Right atrium auricular region (tissue), 2 donors: ENCODE results near the gene RAE1. TPM values are rescaled to one million over a fixed set of nuclear protein-coding genes. Genes with fewer than 3 reads are reported as not detected.

Experiments
- DNase-seq: peaks from one replicate; pipeline ENCODE4 v3.0.0-alpha.2; 2019; ENCODE audit warnings: low spot score
- H3K27ac ChIP-seq, 2 donors: fragments of 200-600 bp; sonication (generic); 1 replicate in 1 of 2; 2 replicates in 1 of 2; pipeline ENCODE4 v1.5.1; 2016 to 2019
- H3K27me3 ChIP-seq, 2 donors: fragments of 200-600 bp; sonication (generic); one replicate each; pipeline versions ENCODE4 v1.5.1 to v1.6.0; 2017 to 2019
- H3K36me3 ChIP-seq: fragments of 200-600 bp; sonication (generic); one replicate; pipeline ENCODE4 v1.5.1; 2016
- H3K4me1 ChIP-seq, 2 donors: fragments of 200-600 bp; sonication (generic); one replicate each; pipeline versions ENCODE4 v1.5.1 to v1.6.0; 2017 to 2019
- H3K4me3 ChIP-seq, 2 donors: fragments of 200-600 bp; sonication (generic); 1 replicate in 1 of 2; 2 replicates in 1 of 2; pipeline ENCODE4 v1.5.1; 2017 to 2019; ENCODE audit warnings: mild to moderate bottlenecking in 1 of 2, moderate library complexity in 1 of 2
- H3K9me3 ChIP-seq, 2 donors: fragments of 200-600 bp; sonication (generic); one replicate each; pipeline ENCODE4 v1.5.1; 2019
- total RNA-seq, 2 donors: library from RNA; depleted of rRNA; stranded (reverse); fragments of >200 nt; gene quantifications; one replicate each; pipeline ENCODE4 v1.1.0, GENCODE V29; 2016
- TF ChIP-seq, protein P1 (sequence below), 2 donors: fragments of 200-600 bp; sonication (generic); IDR thresholded peaks; one replicate each; pipeline ENCODE4 v1.5.1; 2019; ENCODE audit warnings: antibody characterized with exemption in 2 of 2

RAE1 gene
- total RNA-seq, 2 donors from 2014 or later: 11.6 to 11.8 TPM

DNA sequence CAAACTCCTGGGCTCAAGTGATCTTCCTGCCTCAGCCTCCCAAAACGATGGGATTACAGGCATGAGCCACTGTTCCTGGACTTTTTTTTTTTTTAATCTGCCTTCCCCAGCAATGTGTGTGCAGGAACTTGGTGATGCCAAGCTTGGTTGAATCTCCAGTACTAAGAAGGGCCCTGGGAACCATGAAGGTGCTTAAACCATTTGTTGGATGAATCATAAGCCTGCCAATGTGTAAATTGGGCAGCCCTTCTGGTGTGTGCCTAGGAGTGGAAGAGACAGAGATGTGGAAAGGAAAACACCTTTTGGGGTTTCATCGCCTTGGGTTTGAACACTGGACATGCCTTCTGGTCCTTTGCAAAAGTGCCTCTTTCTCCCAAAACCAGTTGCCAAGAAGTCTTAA, 28.6 kb upstream of the RAE1 start:
- no peak for DNase-seq
- Histone ChIP-seq H3K4me3 (no peak overlapping the region), H3K36me3 (no peaks in the 10 kb centered on the region), H3K27me3 (no peaks in the 10 kb centered on the region), H3K27ac (no peak overlapping the region), H3K4me1 (no peaks in the 10 kb centered on the region), H3K9me3 (no peaks in the 10 kb centered on the region)
- TF ChIP-seq, protein P1, sequence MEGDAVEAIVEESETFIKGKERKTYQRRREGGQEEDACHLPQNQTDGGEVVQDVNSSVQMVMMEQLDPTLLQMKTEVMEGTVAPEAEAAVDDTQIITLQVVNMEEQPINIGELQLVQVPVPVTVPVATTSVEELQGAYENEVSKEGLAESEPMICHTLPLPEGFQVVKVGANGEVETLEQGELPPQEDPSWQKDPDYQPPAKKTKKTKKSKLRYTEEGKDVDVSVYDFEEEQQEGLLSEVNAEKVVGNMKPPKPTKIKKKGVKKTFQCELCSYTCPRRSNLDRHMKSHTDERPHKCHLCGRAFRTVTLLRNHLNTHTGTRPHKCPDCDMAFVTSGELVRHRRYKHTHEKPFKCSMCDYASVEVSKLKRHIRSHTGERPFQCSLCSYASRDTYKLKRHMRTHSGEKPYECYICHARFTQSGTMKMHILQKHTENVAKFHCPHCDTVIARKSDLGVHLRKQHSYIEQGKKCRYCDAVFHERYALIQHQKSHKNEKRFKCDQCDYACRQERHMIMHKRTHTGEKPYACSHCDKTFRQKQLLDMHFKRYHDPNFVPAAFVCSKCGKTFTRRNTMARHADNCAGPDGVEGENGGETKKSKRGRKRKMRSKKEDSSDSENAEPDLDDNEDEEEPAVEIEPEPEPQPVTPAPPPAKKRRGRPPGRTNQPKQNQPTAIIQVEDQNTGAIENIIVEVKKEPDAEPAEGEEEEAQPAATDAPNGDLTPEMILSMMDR (IDR thresholded peaks at IDR 0.05): no peak

DNA sequence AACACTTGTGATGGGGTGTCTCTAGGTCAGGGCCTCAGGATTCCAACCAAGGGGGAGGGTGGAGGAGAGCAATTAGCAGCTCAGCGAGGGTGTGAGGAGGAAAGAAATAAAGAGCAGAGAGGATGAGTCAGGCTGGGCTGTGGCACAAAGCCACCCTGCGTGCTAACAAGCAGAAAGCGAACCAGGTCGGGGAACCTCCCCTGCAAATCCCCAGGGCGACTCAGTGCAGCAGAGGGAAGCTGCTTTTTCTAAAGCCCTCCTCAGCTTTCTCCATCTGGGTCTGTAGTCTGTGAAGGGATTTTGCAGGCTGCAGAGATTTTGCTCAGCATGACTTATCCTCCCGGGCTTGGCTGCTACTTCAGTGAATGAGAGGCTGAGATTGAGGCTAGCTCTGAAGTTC, 28.0 kb upstream of the RAE1 start:
- Histone ChIP-seq H3K4me1 (no peaks in the 10 kb centered on the region), H3K27ac (no peak overlapping the region)
- TF ChIP-seq, protein P1 (IDR thresholded peaks at IDR 0.05): no peak

DNA sequence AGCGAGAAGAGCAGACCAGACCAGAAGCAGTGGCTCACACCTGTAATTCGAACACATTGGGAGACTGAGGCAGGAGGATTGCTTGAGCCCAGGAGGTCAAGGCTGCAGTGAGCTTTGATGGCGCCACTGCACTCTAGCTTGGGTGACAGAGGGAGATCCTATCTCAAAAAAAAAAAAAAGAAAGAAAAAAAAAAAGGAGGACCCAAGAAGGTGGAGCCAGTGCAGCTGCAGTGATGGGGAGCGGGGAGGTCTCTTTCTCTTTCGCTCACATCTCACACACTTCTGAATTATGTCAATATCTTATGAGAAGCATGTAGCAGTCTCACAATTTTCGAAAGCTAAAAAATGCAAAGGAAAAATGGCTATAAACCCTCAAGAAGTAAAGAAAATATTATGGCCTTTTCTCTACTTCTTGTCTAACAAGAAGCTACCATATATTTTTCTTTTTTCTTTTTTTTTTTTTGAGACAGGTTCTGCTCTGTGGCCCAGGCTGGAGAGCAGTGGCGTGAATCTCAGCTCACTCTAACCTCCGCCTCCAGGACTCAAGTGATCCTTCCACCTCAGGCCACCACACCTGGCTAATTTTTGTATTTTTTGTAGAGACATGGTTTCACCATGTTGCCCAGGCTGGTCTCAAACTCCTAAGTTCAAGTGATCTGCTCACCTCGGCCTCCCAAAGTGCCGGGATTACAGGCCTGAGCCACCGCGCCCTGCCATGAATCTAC, 25.3 kb upstream of the RAE1 start:
- no peak overlapping the region for H3K4me3 ChIP-seq
- no peaks in the 10 kb centered on the region for H3K36me3 ChIP-seq
- H3K27me3 ChIP-seq: no peaks in the 10 kb centered on the region
- TF ChIP-seq, protein P1 (IDR thresholded peaks at IDR 0.05): no peak
- no peaks in the 10 kb centered on the region for H3K4me1 ChIP-seq
- no peak overlapping the region for H3K27ac ChIP-seq
- H3K9me3 ChIP-seq: no peaks in the 10 kb centered on the region
- peak; percentile 16 for DNase-seq

More for the DNA sequence above, 28.0 kb upstream of the RAE1 start:
- Histone ChIP-seq H3K4me3 (no peak overlapping the region), H3K36me3 (no peaks in the 10 kb centered on the region), H3K9me3 (no peaks in the 10 kb centered on the region), H3K27me3 (no peaks in the 10 kb centered on the region)
- peak; percentile 56 for DNase-seq

DNA sequence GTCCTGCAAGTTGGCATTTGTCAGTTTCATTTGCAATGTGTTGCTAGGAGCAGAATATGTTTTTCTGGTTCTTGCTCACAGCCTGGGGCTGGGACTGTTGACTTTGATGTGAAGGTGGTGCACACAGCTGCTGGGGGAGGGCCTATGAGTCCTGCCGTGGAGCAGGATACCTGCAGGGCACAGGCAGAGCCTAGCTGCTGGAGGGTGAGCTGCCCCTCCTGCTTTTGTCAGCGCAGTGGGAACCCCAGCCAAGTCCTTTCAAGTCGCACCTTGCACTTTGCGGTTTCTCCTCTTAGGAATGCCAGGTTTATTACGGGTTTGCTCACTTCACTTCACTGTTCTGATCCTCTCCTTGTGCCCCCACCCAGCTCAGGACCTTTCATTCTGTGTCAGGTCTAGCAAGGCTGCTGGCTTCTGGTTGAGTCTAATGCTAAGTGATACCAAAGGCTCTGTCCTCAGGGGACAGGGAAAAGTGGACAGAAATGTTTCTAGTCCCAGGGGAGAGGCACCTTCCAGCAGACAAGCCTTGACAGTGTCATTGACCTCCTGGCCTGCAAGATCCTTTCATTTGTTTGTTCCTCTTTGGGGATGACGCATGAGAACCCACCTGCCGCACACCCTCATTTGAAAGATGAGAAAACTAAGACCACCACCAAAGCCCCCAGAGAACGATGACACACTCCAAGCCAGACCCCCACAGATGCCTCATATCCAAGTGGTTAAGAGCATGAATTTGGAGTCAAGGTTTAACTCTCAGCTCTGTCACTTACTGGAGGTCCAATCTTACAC, 24.2 kb upstream of the RAE1 start:
- TF ChIP-seq, protein P1 (IDR thresholded peaks at IDR 0.05): no peak
- Histone ChIP-seq H3K4me3 (no peak overlapping the region), H3K27me3 (no peaks in the 10 kb centered on the region), H3K36me3 (no peaks in the 10 kb centered on the region), H3K27ac (no peak overlapping the region), H3K4me1 (no peaks in the 10 kb centered on the region), H3K9me3 (no peaks in the 10 kb centered on the region)
- peak; percentile 44 for DNase-seq

DNA sequence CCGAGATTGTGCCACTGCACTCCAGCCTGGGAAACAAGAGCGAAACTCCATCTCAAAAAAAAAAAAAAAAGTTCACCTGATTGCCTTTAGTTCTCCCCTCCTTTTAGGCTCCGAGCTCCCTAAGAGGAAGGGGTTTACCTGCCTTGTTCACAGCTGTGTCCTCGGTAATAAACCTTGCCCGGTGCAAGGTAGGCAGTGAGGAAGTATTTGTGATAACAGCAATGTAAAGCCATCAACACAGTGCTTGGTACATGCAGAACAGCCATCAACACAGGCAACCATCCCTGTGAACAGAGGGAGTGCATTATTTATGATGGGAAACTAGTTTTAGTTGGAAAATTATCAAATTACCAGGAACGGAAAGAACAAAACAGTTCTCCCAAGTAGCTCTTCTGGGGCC, 23.2 kb upstream of the RAE1 start:
- Histone ChIP-seq H3K36me3 (no peaks in the 10 kb centered on the region), H3K9me3 (no peaks in the 10 kb centered on the region), H3K27ac (no peak overlapping the region), H3K4me1 (no peaks in the 10 kb centered on the region), H3K27me3 (no peaks in the 10 kb centered on the region), H3K4me3 (no peak overlapping the region)
- no peak for DNase-seq
- TF ChIP-seq, protein P1 (IDR thresholded peaks at IDR 0.05): no peak
